H1 (cell line): ENCODE measurements around the gene POLH. TPM values are rescaled to one million over a fixed set of nuclear protein-coding genes. Genes with fewer than 3 reads are reported as not detected.
"Not testable (repeated sequence)": the region's sequence is repeated elsewhere in the genome, so short reads cannot be mapped to it uniquely, and the experiment has no call there.

Source experiments
- CTCF ChIA-PET: fragments of 300-600 bp; sonication (Branson Sonifier 250); formaldehyde crosslinking; loops from one replicate; lab custom pipeline; 2021; ENCODE audit not compliant: partially characterized antibody; lab: Charles Lee
- POLR2A ChIA-PET: fragments of 300-600 bp; sonication (Branson Sonifier 250); formaldehyde crosslinking; loops from one replicate; lab custom pipeline; 2021; ENCODE audit warnings: inconsistent platforms; ENCODE audit not compliant: partially characterized antibody; lab: Charles Lee
- DNase-seq, 2 experiments: peaks; one replicate each; pipeline versions ENCODE4 v3.0.0 to v3.0.0-alpha.2; 2010 to 2022; ENCODE audit warnings: low spot score in 2 of 2, low read depth in 1 of 2, mixed read lengths in 1 of 2
- FAIRE-seq: peaks from 2 replicates; lab custom pipeline; 2011; peaks lifted over from hg19 to GRCh38; lab: Jason Lieb, UNC
- H2AFZ ChIP-seq: 2 replicates; pipeline ENCODE4 v1.8.1; 2012; ENCODE audit warnings: low read length, inconsistent platforms
- H2AK5ac ChIP-seq: 2 replicates; pipeline ENCODE4 v1.6.1; 2013; ENCODE audit warnings: low read depth, low read length
- H2BK120ac ChIP-seq: replicated peaks from 2 replicates; pipeline ENCODE3; 2013; ENCODE audit warnings: low read depth, low read length, inconsistent platforms
- H2BK12ac ChIP-seq: 2 replicates; pipeline ENCODE4 v1.6.1; 2013; ENCODE audit warnings: low read depth, low read length
- H2BK15ac ChIP-seq: 2 replicates; pipeline ENCODE4 v1.6.1; 2013; ENCODE audit warnings: low read length
- H2BK20ac ChIP-seq: 2 replicates; pipeline ENCODE4 v1.6.1; 2013; ENCODE audit warnings: low read length
- H2BK5ac ChIP-seq: 2 replicates; pipeline ENCODE4 v1.6.1; 2013; ENCODE audit warnings: low read depth, low read length
- H3K14ac ChIP-seq: 2 replicates; pipeline ENCODE4 v1.6.1; 2013; ENCODE audit warnings: inconsistent platforms; ENCODE audit not compliant: insufficient read length
- H3K18ac ChIP-seq: 2 replicates; pipeline ENCODE4 v1.6.1; 2013; ENCODE audit warnings: low read length; ENCODE audit errors: extremely low read depth
- H3K23ac ChIP-seq: 2 replicates; pipeline ENCODE4 v1.6.1; 2013; ENCODE audit warnings: inconsistent platforms; ENCODE audit not compliant: insufficient read length
- H3K23me2 ChIP-seq: 2 replicates; pipeline ENCODE4 v1.6.1; 2013; ENCODE audit warnings: low read depth, low read length
- H3K27ac ChIP-seq: 2 replicates; pipeline ENCODE4 v1.6.1; 2011; ENCODE audit warnings: low read depth, low read length, inconsistent platforms
- H3K27me3 ChIP-seq, 4 experiments: replicated peaks in 1 of 4; 1 replicate in 1 of 4; 2 replicates in 3 of 4; pipeline versions ENCODE4 v1.6.1 to v1.8.1; 2011 to 2013; ENCODE audit warnings: low read length in 3 of 4, mild to moderate bottlenecking in 3 of 4, inconsistent platforms in 2 of 4, mixed read lengths in 2 of 4, moderate library complexity in 1 of 4; ENCODE audit not compliant: control insufficient read depth in 3 of 4, insufficient read depth in 3 of 4; ENCODE audit errors: extremely low read depth in 1 of 4
- H3K36me3 ChIP-seq, 4 experiments: 2 replicates each; pipeline versions ENCODE4 v1.6.1 to v1.8.1; 2011 to 2013; ENCODE audit warnings: mild to moderate bottlenecking in 4 of 4, low read length in 3 of 4, moderate library complexity in 2 of 4, control low read depth in 1 of 4, inconsistent platforms in 1 of 4; ENCODE audit not compliant: insufficient read depth in 4 of 4, control insufficient read depth in 2 of 4
- H3K4ac ChIP-seq: replicated peaks from 2 replicates; pipeline ENCODE3; 2013; ENCODE audit warnings: low read length, low read depth, mixed read lengths, inconsistent platforms; ENCODE audit not compliant: insufficient read length
- H3K4me1 ChIP-seq, 4 experiments: replicated peaks in 1 of 4; 1 replicate in 1 of 4; 2 replicates in 3 of 4; pipeline versions ENCODE4 v1.6.1 to v1.8.1; 2011 to 2013; ENCODE audit warnings: low read length in 3 of 4, inconsistent platforms in 2 of 4, mixed read lengths in 1 of 4; ENCODE audit not compliant: insufficient read depth in 4 of 4, control insufficient read depth in 3 of 4
- H3K4me2 ChIP-seq, 2 experiments: 2 replicates each; pipeline versions ENCODE4 v1.6.1 to v1.8.1; 2011 to 2013; ENCODE audit warnings: low read depth in 2 of 2, low read length in 2 of 2, control low read depth in 1 of 2, inconsistent platforms in 1 of 2, mild to moderate bottlenecking in 1 of 2; ENCODE audit not compliant: insufficient read depth in 1 of 2
- H3K4me3 ChIP-seq, 4 experiments: fragments of 200-600, 300-600 bp in 1 of 4; sonication (generic), shearing (Covaris generic), sonication (Bioruptor Twin) in 1 of 4; 2 replicates each; pipeline versions ENCODE4 v1.5.1 to v1.8.1; 2011 to 2016; ENCODE audit warnings: low read length in 4 of 4, low read depth in 3 of 4, control low read depth in 2 of 4, inconsistent platforms in 2 of 4, mild to moderate bottlenecking in 2 of 4, mixed read lengths in 1 of 4, moderate library complexity in 1 of 4; ENCODE audit not compliant: insufficient read depth in 2 of 4; ENCODE audit errors: extremely low read depth in 1 of 4
- H3K56ac ChIP-seq: replicated peaks from 2 replicates; pipeline ENCODE3; 2013; ENCODE audit warnings: low read depth, mild to moderate bottlenecking, mixed read lengths, low read length, inconsistent platforms; ENCODE audit not compliant: insufficient read length
- H3K79me1 ChIP-seq: 2 replicates; pipeline ENCODE4 v1.6.1; 2013; ENCODE audit warnings: low read depth, low read length, control low read depth
- H3K79me2 ChIP-seq, 2 experiments: 2 replicates each; pipeline versions ENCODE4 v1.6.1 to v1.8.1; 2012 to 2013; ENCODE audit warnings: low read length in 2 of 2, mild to moderate bottlenecking in 2 of 2, inconsistent platforms in 1 of 2; ENCODE audit not compliant: insufficient read depth in 2 of 2, control insufficient read depth in 1 of 2
- H3K9ac ChIP-seq, 4 experiments: replicated peaks in 1 of 4; 1 replicate in 1 of 4; 2 replicates in 3 of 4; pipeline versions ENCODE4 v1.6.1 to v1.8.1; 2011 to 2013; ENCODE audit warnings: low read depth in 3 of 4, low read length in 3 of 4, control low read depth in 2 of 4, mild to moderate bottlenecking in 2 of 4, moderate library complexity in 2 of 4, inconsistent platforms in 1 of 4; ENCODE audit errors: extremely low read depth in 1 of 4
- H3K9me3 ChIP-seq, 2 experiments: 2 replicates each; pipeline versions ENCODE4 v1.6.1 to v1.8.1; 2012 to 2013; ENCODE audit warnings: mild to moderate bottlenecking in 2 of 2, moderate library complexity in 2 of 2, control low read depth in 1 of 2, inconsistent platforms in 1 of 2, low read depth in 1 of 2, low read length in 1 of 2, mixed read lengths in 1 of 2; ENCODE audit not compliant: insufficient read depth in 2 of 2
- H4K20me1 ChIP-seq, 2 experiments: replicated peaks in 1 of 2; 2 replicates each; pipeline versions ENCODE3 to v1.8.1; 2011 to 2013; ENCODE audit warnings: inconsistent platforms in 2 of 2, low read length in 2 of 2, mild to moderate bottlenecking in 1 of 2; ENCODE audit not compliant: insufficient read depth in 2 of 2, control insufficient read depth in 1 of 2
- H4K5ac ChIP-seq: 2 replicates; pipeline ENCODE4 v1.6.1; 2013; ENCODE audit warnings: low read length, low read depth, mixed read lengths, inconsistent platforms; ENCODE audit not compliant: insufficient read length
- H4K8ac ChIP-seq: 2 replicates; pipeline ENCODE4 v1.8.0; 2013; ENCODE audit warnings: mild to moderate bottlenecking, moderate library complexity, low read length, inconsistent platforms; ENCODE audit not compliant: insufficient read depth; ENCODE audit errors: extremely low read depth
- H4K91ac ChIP-seq: replicated peaks from 2 replicates; pipeline ENCODE3; 2013; ENCODE audit warnings: low read length, mixed read lengths, inconsistent platforms; ENCODE audit not compliant: insufficient read length
- WGBS, 2 experiments: shearing (Covaris generic) in 1 of 2; methylation state at CpG; one replicate each; pipeline versions ENCODE4 v1.1.6 to v1.1.7; 2013 to 2015; ENCODE audit warnings: low lambda C conversion rate in 2 of 2, mixed read lengths in 2 of 2, inconsistent platforms in 1 of 2, low coverage in 1 of 2, missing lambda C conversion rate in 1 of 2; ENCODE audit not compliant: insufficient replicate concordance in 2 of 2, insufficient coverage in 1 of 2, insufficient read length in 1 of 2; ENCODE audit errors: extremely low coverage in 1 of 2, missing lambda C conversion rate in 1 of 2; 5-methylcytosine and 5-hydroxymethylcytosine counted together
- polyA plus RNA-seq, 7 experiments: library from polyadenylated mRNA; depleted of rRNA in 3 of 7; stranded (reverse) in 5 of 7; unstranded in 2 of 7; fragments of >200 nt in 5 of 7; fragments of 200-250 nt in 2 of 7; gene quantifications; 1 replicate in 5 of 7; 2 replicates in 1 of 7; 4 replicates in 1 of 7; pipeline versions ENCODE4 v1.2.1 to v1.2.3, GENCODE V29; 2011 to 2013; ENCODE audit warnings: missing spikeins in 2 of 7, mixed read lengths in 2 of 7
- total RNA-seq: library from RNA; stranded (reverse); fragmentation: NEBNext Ultra II Directional; extraction: Animal tissue kit (Norgen Biotek cat#: 25700); gene quantifications from 2 replicates; pipeline ENCODE4 v1.2.1, GENCODE V29; 2021

POLH gene
- total and polyA plus RNA-seq, 2 of the 8 experiments (the other 6 are each of a cell fraction or from before 2014, with no cell fraction given), result 5.8 to 12.4 TPM

- H3K4me2 ChIP-seq, H3K9ac ChIP-seq, H4K5ac ChIP-seq, H4K8ac ChIP-seq, H3K23ac ChIP-seq, H3K4me1 ChIP-seq, FAIRE-seq, H4K91ac ChIP-seq, H3K4me3 ChIP-seq, H3K9me3 ChIP-seq, H2BK5ac ChIP-seq, CTCF ChIA-PET, H3K4ac ChIP-seq, DNase-seq, H2BK12ac ChIP-seq, H2BK120ac ChIP-seq, H3K56ac ChIP-seq, H3K79me2 ChIP-seq, H3K23me2 ChIP-seq, H3K27me3 ChIP-seq, H3K14ac ChIP-seq, H3K79me1 ChIP-seq, H3K18ac ChIP-seq, H2BK20ac ChIP-seq, H2AFZ ChIP-seq, H2BK15ac ChIP-seq, H2AK5ac ChIP-seq, H3K27ac ChIP-seq, H4K20me1 ChIP-seq: not testable (repeated sequence)
- WGBS, 2 experiments, result 97% methylated on average over 4 of the region's 7 CpGs; no CpG with 5 or more reads in 1 of the 2 experiments
- H3K36me3 ChIP-seq, result peaks cover 38 to 92% (median 72%) of the 10 kb centered on the region in 4 experiments
- POLR2A ChIA-PET, result interaction anchor here (1.6 kb wide), 1 partner anchor 10 kb away, joined by 7 read pairs; no protein-coding TSS in a partner anchor
Measured at GRCh38 chr6:43557620-43558019, 18.4 kb upstream of the POLH start.
